SK-N-SH treated with all-trans-retinoic acid at 6 μM for 48 hours (cell line): ENCODE results near the gene SUN3.
A peak's percentile ranks its signal among the peaks of the same experiment; 100 is the strongest.

Experiments
- ATAC-seq: fragments of 200-7000 bp; cut with Tn5 transposase; 3 replicates; pipeline ENCODE4 v1.9.1; 2020; ENCODE audit warnings: mild to moderate bottlenecking, moderate library complexity
- ARNTL ChIP-seq: fragments of 450-650 bp; formaldehyde crosslinking; IDR thresholded peaks from 2 replicates; pipeline ENCODE4 v1.5.0; 2020; ENCODE audit warnings: low read depth, mild to moderate bottlenecking, moderate library complexity, borderline replicate concordance
- BACH2 ChIP-seq: fragments of 250-450 bp; sonication (Bioruptor Pico); IDR thresholded peaks from 2 replicates; pipeline ENCODE4 v1.9.0; 2021; ENCODE audit warnings: mild to moderate bottlenecking, borderline replicate concordance
- CSDC2 ChIP-seq: fragments of 250-450 bp; sonication (Bioruptor Pico); IDR thresholded peaks from 2 replicates; pipeline ENCODE4 v1.5.0; 2020; ENCODE audit warnings: mild to moderate bottlenecking, moderate library complexity
- ESRRG ChIP-seq: fragments of 250-450 bp; sonication (Bioruptor Pico); IDR thresholded peaks from 2 replicates; pipeline ENCODE4 v1.6.1; 2021; ENCODE audit warnings: mild to moderate bottlenecking
- GLIS3 ChIP-seq: fragments of 250-450 bp; sonication (Bioruptor Pico); IDR thresholded peaks from 2 replicates; pipeline ENCODE4 v1.5.0; 2020; ENCODE audit warnings: mild to moderate bottlenecking, moderate library complexity
- ISL1 ChIP-seq: fragments of 250-450 bp; sonication (Bioruptor Pico); IDR thresholded peaks from 2 replicates; pipeline ENCODE4 v2.1.2; 2022; ENCODE audit warnings: mild to moderate bottlenecking, moderate library complexity
- OSR1 ChIP-seq: fragments of 250-450 bp; sonication (Bioruptor Pico); IDR thresholded peaks from 2 replicates; pipeline ENCODE4 v1.8.0; 2022; ENCODE audit warnings: moderate library complexity, mild to moderate bottlenecking, inconsistent platforms
- PPARA ChIP-seq: fragments of 250-450 bp; sonication (Bioruptor Pico); IDR thresholded peaks from 2 replicates; pipeline ENCODE4 v1.5.0; 2020; ENCODE audit warnings: mild to moderate bottlenecking, borderline replicate concordance
- RARB ChIP-seq: fragments of 250-450 bp; sonication (Bioruptor Pico); IDR thresholded peaks from 2 replicates; pipeline ENCODE4 v1.8.0; 2021; ENCODE audit warnings: mild to moderate bottlenecking, moderate library complexity
- SNAI2 ChIP-seq: fragments of 250-450 bp; sonication (Bioruptor Pico); IDR thresholded peaks from 2 replicates; pipeline ENCODE4 v1.5.0; 2020; ENCODE audit warnings: mild to moderate bottlenecking, moderate library complexity
- TCF4 ChIP-seq: fragments of 250-450 bp; sonication (Bioruptor Pico); IDR thresholded peaks from 2 replicates; pipeline ENCODE4 v1.8.0; 2021; ENCODE audit warnings: mild to moderate bottlenecking, moderate library complexity, borderline replicate concordance
- TOX ChIP-seq: fragments of 250-450 bp; sonication (Bioruptor Pico); IDR thresholded peaks from 2 replicates; pipeline ENCODE4 v1.8.0; 2021; ENCODE audit warnings: mild to moderate bottlenecking, moderate library complexity, borderline replicate concordance
- ZC3H10 ChIP-seq: fragments of 250-450 bp; sonication (Bioruptor Pico); IDR thresholded peaks from 2 replicates; pipeline ENCODE4 v1.5.1; 2021; ENCODE audit warnings: mild to moderate bottlenecking, moderate library complexity
- ZFP3 ChIP-seq: fragments of 250-450 bp; sonication (Bioruptor Pico); IDR thresholded peaks from 2 replicates; pipeline ENCODE4 v1.5.0; 2020; ENCODE audit warnings: mild to moderate bottlenecking, moderate library complexity
- ZFP30 ChIP-seq: fragments of 450-650 bp; formaldehyde crosslinking; IDR thresholded peaks from 2 replicates; pipeline ENCODE4 v1.5.0; 2022; ENCODE audit warnings: mild to moderate bottlenecking, moderate library complexity
- ZNF565 ChIP-seq: fragments of 450-650 bp; formaldehyde crosslinking; conservative IDR thresholded peaks from 2 replicates; pipeline ENCODE4 v1.5.0; 2020; ENCODE audit warnings: low read depth, mild to moderate bottlenecking, moderate library complexity
- ZNF70 ChIP-seq: fragments of 450-650 bp; formaldehyde crosslinking; IDR thresholded peaks from 2 replicates; pipeline ENCODE4 v1.5.0; 2020; ENCODE audit warnings: mild to moderate bottlenecking, moderate library complexity
- ZNF8 ChIP-seq: fragments of 450-650 bp; formaldehyde crosslinking; IDR thresholded peaks from 2 replicates; pipeline ENCODE4 v1.5.0; 2020; ENCODE audit warnings: mild to moderate bottlenecking, moderate library complexity
- TF ChIP-seq, protein P1 (sequence below): fragments of 250-450 bp; sonication (Bioruptor Pico); IDR thresholded peaks from 2 replicates; pipeline ENCODE4 v1.5.1; 2020; ENCODE audit warnings: low read depth, mild to moderate bottlenecking, moderate library complexity
- TF ChIP-seq, protein P2 (sequence below): fragments of 250-450 bp; sonication (Bioruptor Pico); IDR thresholded peaks from 2 replicates; pipeline ENCODE4 v1.8.0; 2021; ENCODE audit warnings: low read depth, mild to moderate bottlenecking, moderate library complexity, borderline replicate concordance
- TF ChIP-seq, protein P3 (sequence below): fragments of 250-450 bp; sonication (Bioruptor Pico); IDR thresholded peaks from 2 replicates; pipeline ENCODE4 v1.5.1; 2021; ENCODE audit warnings: mild to moderate bottlenecking, moderate library complexity
- TF ChIP-seq, protein P4 (sequence below): fragments of 250-450 bp; sonication (Bioruptor Pico); IDR thresholded peaks from 2 replicates; pipeline ENCODE4 v1.8.0; 2020; ENCODE audit warnings: mild to moderate bottlenecking, moderate library complexity, borderline replicate concordance

SUN3 gene

DNA sequence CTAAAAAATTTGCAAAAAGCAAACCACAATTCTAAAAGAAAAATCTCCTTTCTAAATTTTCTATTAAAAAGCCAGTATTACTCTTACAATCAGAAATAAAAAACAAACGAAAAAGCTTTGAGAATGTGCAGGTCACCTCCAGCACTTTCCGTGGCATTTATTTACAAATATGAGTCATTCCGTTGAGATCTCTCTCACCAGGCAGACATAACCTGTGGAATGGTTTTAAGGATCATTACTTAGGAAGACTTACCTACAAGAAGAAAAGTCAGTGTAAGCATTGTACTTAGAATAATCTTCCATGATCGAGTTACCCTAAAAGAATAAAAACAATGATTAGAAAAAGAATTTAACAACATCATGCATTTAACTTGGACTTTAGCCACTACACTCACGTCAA is 3.3 kb downstream of the SUN3 start:
- no peak for TF ChIP-seq RARB
- no peak for TF ChIP-seq GLIS3
- no peak for TF ChIP-seq ZNF8 (CRISPR knock-in tag)
- TF ChIP-seq SNAI2, result no peak
- TF ChIP-seq ZNF70 (CRISPR knock-in tag), result no peak
- TF ChIP-seq CSDC2 (CRISPR knock-in tag), result no peak
- no peak for TF ChIP-seq TCF4
- peak; percentile 57; the same call in 2 of the 3 replicates for ATAC-seq

DNA sequence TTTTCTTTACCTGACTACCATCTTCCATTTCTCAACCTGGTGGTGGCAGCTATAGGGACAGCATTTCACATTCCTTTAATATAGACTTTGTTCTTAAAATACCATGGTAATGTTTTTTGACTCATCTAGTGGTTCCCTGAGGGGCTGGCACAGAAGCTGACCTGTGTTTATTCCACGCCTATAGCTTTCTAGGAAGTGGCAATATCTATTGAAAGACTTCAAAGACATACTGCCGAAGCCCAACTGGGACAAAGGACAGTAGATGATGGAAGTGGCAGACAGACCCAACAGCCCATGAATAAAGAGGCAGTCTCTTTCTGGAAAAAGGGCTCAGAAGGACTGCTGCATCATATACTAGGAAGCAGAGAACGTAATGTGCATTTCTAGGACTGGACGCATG is 11.2 kb downstream of the SUN3 start:
- ATAC-seq, result no peak
- TF ChIP-seq ZNF70 (CRISPR knock-in tag) (no peak), RARB (no peak), ZNF565 (CRISPR knock-in tag) (no peak), ESRRG (CRISPR knock-in tag) (no peak), TCF4 (no peak), ARNTL (CRISPR knock-in tag) (no peak), PPARA (no peak), TOX (CRISPR knock-in tag) (no peak), GLIS3 (no peak), ZFP3 (CRISPR knock-in tag) (no peak)
- TF ChIP-seq, protein P1, sequence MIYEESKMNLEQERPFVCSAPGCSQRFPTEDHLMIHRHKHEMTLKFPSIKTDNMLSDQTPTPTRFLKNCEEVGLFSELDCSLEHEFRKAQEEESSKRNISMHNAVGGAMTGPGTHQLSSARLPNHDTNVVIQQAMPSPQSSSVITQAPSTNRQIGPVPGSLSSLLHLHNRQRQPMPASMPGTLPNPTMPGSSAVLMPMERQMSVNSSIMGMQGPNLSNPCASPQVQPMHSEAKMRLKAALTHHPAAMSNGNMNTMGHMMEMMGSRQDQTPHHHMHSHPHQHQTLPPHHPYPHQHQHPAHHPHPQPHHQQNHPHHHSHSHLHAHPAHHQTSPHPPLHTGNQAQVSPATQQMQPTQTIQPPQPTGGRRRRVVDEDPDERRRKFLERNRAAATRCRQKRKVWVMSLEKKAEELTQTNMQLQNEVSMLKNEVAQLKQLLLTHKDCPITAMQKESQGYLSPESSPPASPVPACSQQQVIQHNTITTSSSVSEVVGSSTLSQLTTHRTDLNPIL (CRISPR knock-in tag), result no peak
- TF ChIP-seq, protein P2, sequence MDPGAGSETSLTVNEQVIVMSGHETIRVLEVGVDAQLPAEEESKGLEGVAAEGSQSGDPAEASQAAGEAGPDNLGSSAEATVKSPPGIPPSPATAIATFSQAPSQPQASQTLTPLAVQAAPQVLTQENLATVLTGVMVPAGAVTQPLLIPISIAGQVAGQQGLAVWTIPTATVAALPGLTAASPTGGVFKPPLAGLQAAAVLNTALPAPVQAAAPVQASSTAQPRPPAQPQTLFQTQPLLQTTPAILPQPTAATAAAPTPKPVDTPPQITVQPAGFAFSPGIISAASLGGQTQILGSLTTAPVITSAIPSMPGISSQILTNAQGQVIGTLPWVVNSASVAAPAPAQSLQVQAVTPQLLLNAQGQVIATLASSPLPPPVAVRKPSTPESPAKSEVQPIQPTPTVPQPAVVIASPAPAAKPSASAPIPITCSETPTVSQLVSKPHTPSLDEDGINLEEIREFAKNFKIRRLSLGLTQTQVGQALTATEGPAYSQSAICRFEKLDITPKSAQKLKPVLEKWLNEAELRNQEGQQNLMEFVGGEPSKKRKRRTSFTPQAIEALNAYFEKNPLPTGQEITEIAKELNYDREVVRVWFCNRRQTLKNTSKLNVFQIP (CRISPR knock-in tag), result no peak

DNA sequence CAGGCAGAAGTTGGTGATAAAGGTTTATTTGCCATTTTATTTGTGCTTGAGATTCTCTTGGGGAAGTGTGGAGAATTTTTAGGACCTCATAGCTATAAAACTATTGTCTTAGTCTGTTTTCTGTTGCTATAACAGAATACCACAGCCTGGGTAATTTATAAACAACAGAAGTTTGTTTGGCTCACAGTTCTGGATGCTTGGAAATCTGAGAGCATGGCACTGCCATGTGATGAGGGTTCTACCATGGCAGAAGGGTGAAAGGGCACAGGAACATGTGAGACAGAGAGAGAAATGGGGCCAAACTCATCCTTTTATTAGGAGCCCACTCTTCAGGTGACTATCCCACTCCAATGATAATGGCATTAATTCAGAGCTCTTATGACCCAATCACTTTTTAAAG is 12.3 kb downstream of the SUN3 start:
- no peak for ATAC-seq

DNA sequence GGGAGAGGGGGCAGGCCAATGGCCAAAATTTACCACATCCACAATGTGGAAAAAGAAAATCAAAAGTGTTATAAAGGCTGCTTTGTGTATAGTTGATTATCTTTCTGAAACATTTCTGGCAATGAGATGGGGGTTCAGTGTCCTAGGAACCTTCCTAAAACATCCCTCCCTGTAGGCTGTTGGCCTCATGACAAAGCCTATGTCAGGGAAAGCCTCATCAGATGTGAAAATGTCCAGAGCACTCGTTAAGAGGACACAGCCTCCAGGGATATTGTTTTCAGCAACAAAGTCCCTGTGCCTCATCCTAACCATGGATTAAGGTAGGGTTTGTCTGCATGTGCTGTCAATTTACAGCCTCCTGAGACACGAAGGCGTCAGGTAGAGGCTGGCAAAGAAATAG is 17.0 kb downstream of the SUN3 start:
- TF ChIP-seq ZNF565 (CRISPR knock-in tag) (no peak), TCF4 (no peak), ZNF70 (CRISPR knock-in tag) (no peak), ARNTL (CRISPR knock-in tag) (no peak), RARB (no peak), ISL1 (no peak), ZC3H10 (CRISPR knock-in tag) (no peak), ZFP30 (CRISPR knock-in tag) (no peak), OSR1 (CRISPR knock-in tag) (no peak), TOX (CRISPR knock-in tag) (no peak), CSDC2 (CRISPR knock-in tag) (no peak), ZNF8 (CRISPR knock-in tag) (no peak)
- TF ChIP-seq, protein P1 (CRISPR knock-in tag), result no peak
- TF ChIP-seq, protein P3, sequence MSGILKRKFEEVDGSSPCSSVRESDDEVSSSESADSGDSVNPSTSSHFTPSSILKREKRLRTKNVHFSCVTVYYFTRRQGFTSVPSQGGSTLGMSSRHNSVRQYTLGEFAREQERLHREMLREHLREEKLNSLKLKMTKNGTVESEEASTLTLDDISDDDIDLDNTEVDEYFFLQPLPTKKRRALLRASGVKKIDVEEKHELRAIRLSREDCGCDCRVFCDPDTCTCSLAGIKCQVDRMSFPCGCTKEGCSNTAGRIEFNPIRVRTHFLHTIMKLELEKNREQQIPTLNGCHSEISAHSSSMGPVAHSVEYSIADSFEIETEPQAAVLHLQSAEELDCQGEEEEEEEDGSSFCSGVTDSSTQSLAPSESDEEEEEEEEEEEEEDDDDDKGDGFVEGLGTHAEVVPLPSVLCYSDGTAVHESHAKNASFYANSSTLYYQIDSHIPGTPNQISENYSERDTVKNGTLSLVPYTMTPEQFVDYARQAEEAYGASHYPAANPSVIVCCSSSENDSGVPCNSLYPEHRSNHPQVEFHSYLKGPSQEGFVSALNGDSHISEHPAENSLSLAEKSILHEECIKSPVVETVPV (CRISPR knock-in tag), result no peak
- no peak for ATAC-seq

More for the DNA sequence above, 12.3 kb downstream of the SUN3 start:
- TF ChIP-seq OSR1 (CRISPR knock-in tag), result no peak
- TF ChIP-seq ZNF70 (CRISPR knock-in tag), result no peak

DNA sequence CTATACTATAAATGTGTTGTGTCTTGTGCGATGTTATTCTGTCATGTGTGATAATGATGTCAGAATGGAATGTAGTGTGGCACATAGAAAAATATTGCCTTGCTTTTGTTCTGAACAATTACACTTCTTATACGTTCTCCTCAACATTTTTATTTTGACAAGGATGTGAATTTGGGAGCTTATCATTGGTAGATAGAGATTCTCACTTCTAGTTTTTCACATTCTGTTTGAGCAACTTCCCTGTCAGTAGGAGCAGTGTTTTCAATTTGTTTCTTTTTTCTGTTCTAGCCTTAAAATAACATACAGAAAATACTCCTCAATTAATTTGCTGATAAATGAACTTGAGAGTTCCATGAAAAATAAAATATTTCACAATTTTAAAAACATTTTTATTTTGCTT is 17.6 kb downstream of the SUN3 start:
- no peak for ATAC-seq
- TF ChIP-seq RARB (no peak), SNAI2 (no peak), ISL1 (no peak), ESRRG (CRISPR knock-in tag) (no peak), OSR1 (CRISPR knock-in tag) (no peak), GLIS3 (no peak), PPARA (no peak), BACH2 (CRISPR knock-in tag) (no peak), ZNF8 (CRISPR knock-in tag) (no peak), ZC3H10 (CRISPR knock-in tag) (no peak), ZFP30 (CRISPR knock-in tag) (no peak), TCF4 (no peak)
- TF ChIP-seq, protein P4, sequence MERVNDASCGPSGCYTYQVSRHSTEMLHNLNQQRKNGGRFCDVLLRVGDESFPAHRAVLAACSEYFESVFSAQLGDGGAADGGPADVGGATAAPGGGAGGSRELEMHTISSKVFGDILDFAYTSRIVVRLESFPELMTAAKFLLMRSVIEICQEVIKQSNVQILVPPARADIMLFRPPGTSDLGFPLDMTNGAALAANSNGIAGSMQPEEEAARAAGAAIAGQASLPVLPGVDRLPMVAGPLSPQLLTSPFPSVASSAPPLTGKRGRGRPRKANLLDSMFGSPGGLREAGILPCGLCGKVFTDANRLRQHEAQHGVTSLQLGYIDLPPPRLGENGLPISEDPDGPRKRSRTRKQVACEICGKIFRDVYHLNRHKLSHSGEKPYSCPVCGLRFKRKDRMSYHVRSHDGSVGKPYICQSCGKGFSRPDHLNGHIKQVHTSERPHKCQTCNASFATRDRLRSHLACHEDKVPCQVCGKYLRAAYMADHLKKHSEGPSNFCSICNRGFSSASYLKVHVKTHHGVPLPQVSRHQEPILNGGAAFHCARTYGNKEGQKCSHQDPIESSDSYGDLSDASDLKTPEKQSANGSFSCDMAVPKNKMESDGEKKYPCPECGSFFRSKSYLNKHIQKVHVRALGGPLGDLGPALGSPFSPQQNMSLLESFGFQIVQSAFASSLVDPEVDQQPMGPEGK (CRISPR knock-in tag), result no peak
- TF ChIP-seq, protein P2 (CRISPR knock-in tag), result no peak
